Panc1 (cell line): ENCODE data around the gene IFI30. TPM values are rescaled to one million over a fixed set of nuclear protein-coding genes. Genes with fewer than 3 reads are reported as not detected.

Experiments
- ATAC-seq: fragments of 200-7000 bp; cut with Tn5 transposase; 2 replicates; pipeline ENCODE4 v1.9.1; 2020; ENCODE audit warnings: mild to moderate bottlenecking, moderate library complexity
- BruUV-seq: library from RNA; stranded (reverse); fragments of 400-500 nt; replicated peaks from 2 replicates; lab custom pipeline; 2021; lab: Mats Ljungman, UMichigan
- CTCF ChIA-PET: fragments of 300-600 bp; sonication (Branson Sonifier 250); formaldehyde crosslinking; loops from one replicate; lab custom pipeline; 2022; ENCODE audit warnings: antibody characterized with exemption; lab: Charles Lee
- POLR2A ChIA-PET: fragments of 300-600 bp; sonication (Branson Sonifier 250); formaldehyde crosslinking; loops from one replicate; lab custom pipeline; 2022; ENCODE audit warnings: antibody characterized with exemption; lab: Charles Lee
- DNase-seq: peaks from one replicate; pipeline ENCODE4 v3.0.0-alpha.2; 2010; ENCODE audit warnings: low read depth, low spot score
- H3K27ac ChIP-seq: 2 replicates; pipeline ENCODE4 v1.5.1; 2011; ENCODE audit warnings: mild to moderate bottlenecking, low read length, inconsistent platforms
- H3K27me3 ChIP-seq: fragments of 200-500 bp; sonication (Bioruptor generic); 2 replicates; pipeline ENCODE4 v1.6.0; 2014; ENCODE audit warnings: low read length, inconsistent platforms; ENCODE audit not compliant: control insufficient read depth, insufficient read depth
- H3K36me3 ChIP-seq: fragments of 200-500 bp; sonication (Bioruptor generic); 2 replicates; pipeline ENCODE4 v1.5.1; 2014; ENCODE audit warnings: inconsistent platforms, mild to moderate bottlenecking, low read length, moderate library complexity; ENCODE audit not compliant: control insufficient read depth, insufficient read depth
- H3K4me1 ChIP-seq: 2 replicates; pipeline ENCODE4 v1.5.1; 2011; ENCODE audit warnings: inconsistent platforms, mild to moderate bottlenecking, low read length, moderate library complexity; ENCODE audit not compliant: control insufficient read depth, insufficient read depth
- H3K4me3 ChIP-seq, 2 experiments: 2 replicates each; pipeline ENCODE4 v1.5.1; 2011 to 2012; ENCODE audit warnings: low read depth in 2 of 2, low read length in 2 of 2, mild to moderate bottlenecking in 2 of 2, inconsistent platforms in 1 of 2, moderate library complexity in 1 of 2
- H3K9me3 ChIP-seq: fragments of 200-500 bp; sonication (Bioruptor generic); 2 replicates; pipeline ENCODE4 v1.5.1; 2014; ENCODE audit warnings: low read depth, mild to moderate bottlenecking, inconsistent platforms, low read length, moderate library complexity; ENCODE audit not compliant: control insufficient read depth, insufficient read depth
- CTCF ChIP-seq: fragments of 450-650 bp; IDR thresholded peaks from 2 replicates; pipeline ENCODE4 v1.5.1; 2017; ENCODE audit warnings: mild to moderate bottlenecking
- POLR2AphosphoS5 ChIP-seq: IDR thresholded peaks from 2 replicates; pipeline ENCODE4 v1.6.1; 2012; ENCODE audit warnings: mild to moderate bottlenecking, low read depth, low read length, moderate library complexity
- REST ChIP-seq, 2 experiments: IDR thresholded peaks; 2 replicates each; pipeline ENCODE4 v1.6.1; 2011 to 2012; ENCODE audit warnings: low read depth in 2 of 2, control low read depth in 1 of 2, low read length in 1 of 2, mild to moderate bottlenecking in 1 of 2, moderate library complexity in 1 of 2; ENCODE audit not compliant: insufficient read depth in 1 of 2
- SIN3A ChIP-seq: IDR thresholded peaks from 2 replicates; pipeline ENCODE4 v1.6.1; 2012; ENCODE audit warnings: low read depth, mild to moderate bottlenecking, low read length, moderate library complexity, borderline replicate concordance; ENCODE audit not compliant: insufficient read depth
- TCF7L2 ChIP-seq: IDR thresholded peaks from 2 replicates; pipeline ENCODE4 v1.6.1; 2011; ENCODE audit warnings: mild to moderate bottlenecking, low read depth, low read length, inconsistent platforms
- in situ Hi-C: cut with HindIII; loops from 2 replicates; pipeline ENCODE4 v1.10.0; 2016; ENCODE audit warnings: low sequenced_read_pairs, low pct_unique_long_range_greater_than_20kb
- intact Hi-C: fragments of 100-400 bp; cut with micrococcal nuclease; formaldehyde crosslinking; loops from one replicate; pipeline ENCODE4 v1.10.0; 2022; ENCODE audit not compliant: unreplicated experiment
- total RNA-seq: library from RNA; stranded (reverse); gene quantifications from one replicate; pipeline ENCODE4 v1.2.1, GENCODE V29; 2021; ENCODE audit not compliant: unreplicated experiment

Gene IFI30
- total RNA-seq, 1 experiment from 2014 or later: 39.7 TPM

GRCh38 chr19:18191640-18192062 lies 18.0 kb downstream of the IFI30 start:
- ChIA-PET CTCF (interaction anchor here (0.6 to 1.7 kb wide), 2 partner anchors 55 to 60 kb away, joined by 3 to 10 read pairs; no protein-coding TSS in a partner anchor), POLR2A (no interaction called here)
- no peak for DNase-seq
- in situ Hi-C loops: no loop called here
- no peak for ATAC-seq
- Histone ChIP-seq H3K9me3 (no peaks in the 10 kb centered on the region), H3K27ac (peak overlapping the region; percentile 86), H3K27me3 (no peaks in the 10 kb centered on the region), H3K4me1 (peaks cover 7% of the 10 kb centered on the region), H3K4me3 (peak overlapping the region; percentile 43 to 61), H3K36me3 (no peaks in the 10 kb centered on the region; the same call in 1 of the 2 replicates)
- intact Hi-C loops: no loop called here
- TF ChIP-seq POLR2AphosphoS5: no peak
- no peak for TF ChIP-seq REST (IDR thresholded peaks at IDR 0.05; ENCODE audit: insufficient read depth in 1 of 2, low read depth in 2 of 2, low read length in 1 of 2)
- TF ChIP-seq CTCF: no peak
- TF ChIP-seq SIN3A: no peak
- no peak for TF ChIP-seq TCF7L2
- no TSS peak for BruUV-seq

GRCh38 chr19:18192673-18193387 lies 19.2 kb downstream of the IFI30 start, which contains the start of gene MPV17L2:
Gene MPV17L2 (plus strand): TSS chr19:18193218. CDS start chr19:18193282, 64 bp downstream.
- no peaks in the 10 kb centered on the region for H3K27me3 ChIP-seq
- ATAC-seq (peak; percentile 96), DNase-seq (peak; percentile 97)
- peak within 1 kb of the TSS; percentile 66 to 73 for H3K4me3 ChIP-seq
- in situ Hi-C loops (no loop called here), intact Hi-C loops (no loop called here)
- peaks cover 7% of the 10 kb centered on the region for H3K4me1 ChIP-seq
- no peaks in the 10 kb centered on the region; the same call in 1 of the 2 replicates for H3K36me3 ChIP-seq
- no peaks in the 10 kb centered on the region for H3K9me3 ChIP-seq
- CTCF ChIA-PET: interaction anchor here (1.7 kb wide), 1 partner anchor 59 kb away, joined by 10 read pairs; no protein-coding TSS in a partner anchor
- TF ChIP-seq SIN3A (no peak), POLR2AphosphoS5 (no peak), REST (IDR thresholded peaks at IDR 0.05; ENCODE audit: insufficient read depth in 1 of 2, low read depth in 2 of 2, low read length in 1 of 2) (no peak), TCF7L2 (no peak; the same call in 1 of the 2 replicates), CTCF (no peak)
- peak within 1 kb of the TSS; percentile 86 for H3K27ac ChIP-seq
- no TSS peak for BruUV-seq
- POLR2A ChIA-PET: interaction anchor here (0.6 kb wide), 2 partner anchors 13 to 160 kb away, joined by 3 to 5 read pairs; no protein-coding TSS in a partner anchor
